BLaER1 treated with 17β-estradiol and CSF1 and Interleukin-3, amounts not matched to agents 10 nM and 100 nM (cell line): ENCODE data around the gene STRN3.
"Not testable (repeated sequence)": the region's sequence is repeated elsewhere in the genome, so short reads cannot be mapped to it uniquely, and the experiment has no call there.

ENCODE experiments used
- H3K27ac ChIP-seq, 11 experiments: shearing (Covaris generic); formaldehyde crosslinking; 2 replicates each; pipeline ENCODE4 v1.8.1; 2022
- H3K27me3 ChIP-seq, 11 experiments: shearing (Covaris generic); formaldehyde crosslinking; 2 replicates each; pipeline ENCODE4 v1.8.1; 2022
- H3K36me3 ChIP-seq, 11 experiments: shearing (Covaris generic); formaldehyde crosslinking; 2 replicates each; pipeline ENCODE4 v1.8.1; 2022
- H3K4me1 ChIP-seq, 10 experiments: shearing (Covaris generic); formaldehyde crosslinking; 2 replicates each; pipeline ENCODE4 v1.8.1; 2022
- H3K4me2 ChIP-seq, 11 experiments: shearing (Covaris generic); formaldehyde crosslinking; 2 replicates each; pipeline ENCODE4 v1.8.1; 2022
- H3K4me3 ChIP-seq, 10 experiments: shearing (Covaris generic); formaldehyde crosslinking; 2 replicates each; pipeline ENCODE4 v1.8.1; 2022
- H3K9ac ChIP-seq, 11 experiments: shearing (Covaris generic); formaldehyde crosslinking; 2 replicates each; pipeline ENCODE4 v1.8.1; 2022
- H3K9me3 ChIP-seq, 11 experiments: shearing (Covaris generic); formaldehyde crosslinking; replicated peaks in 1 of 11; 2 replicates each; pipeline ENCODE4 v1.8.1; 2022
- H4K20me1 ChIP-seq, 11 experiments: shearing (Covaris generic); formaldehyde crosslinking; 2 replicates each; pipeline ENCODE4 v1.8.1; 2022
- Cebpa-rat ChIP-seq, 11 experiments: shearing (Covaris generic); IDR thresholded peaks; 2 replicates each; pipeline ENCODE4 v1.8.1; 2022

Gene STRN3

DNA sequence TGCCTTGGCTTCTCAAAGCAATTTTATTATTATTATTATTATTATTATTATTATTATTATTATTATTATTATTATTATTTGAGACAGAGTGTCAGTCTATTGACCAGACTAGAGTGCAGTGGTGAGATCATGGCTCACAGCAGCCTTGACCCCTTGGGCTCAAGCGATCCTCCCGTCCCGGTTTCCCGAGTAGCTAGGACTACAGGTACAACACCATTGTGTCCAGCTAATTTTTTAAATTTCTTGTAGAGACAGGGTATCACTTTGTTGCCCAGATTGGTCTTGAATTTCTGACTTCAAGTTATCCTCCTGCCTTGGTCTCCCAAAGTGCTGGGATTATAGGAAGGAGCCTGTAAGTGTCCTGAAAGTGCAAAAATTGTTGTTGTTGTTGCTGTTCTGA lies 12.3 kb downstream of the STRN3 start:
- H3K4me2 ChIP-seq: no peak overlapping the region
- H3K4me3 ChIP-seq: no peak overlapping the region
- no peaks in the 10 kb centered on the region for H3K4me1 ChIP-seq
- no peaks in the 10 kb centered on the region for H3K27me3 ChIP-seq
- TF ChIP-seq Cebpa-rat (IDR thresholded peaks at IDR 0.05): no peak
- no peak overlapping the region for H3K27ac ChIP-seq
- H3K9ac ChIP-seq: no peak overlapping the region
- 0 out of 22 replicates have a peak, but pooled peaks cover 0 to 5% (median 0%) of the 10 kb centered on the region in 11 experiments for H3K9me3 ChIP-seq
- H3K36me3 ChIP-seq: peaks cover 31 to 57% (median 46%) of the 10 kb centered on the region in 11 experiments
- peaks cover 73 to 98% (median 84%) of the 10 kb centered on the region in 11 experiments; a peak in 21 of 22 replicates for H4K20me1 ChIP-seq

DNA sequence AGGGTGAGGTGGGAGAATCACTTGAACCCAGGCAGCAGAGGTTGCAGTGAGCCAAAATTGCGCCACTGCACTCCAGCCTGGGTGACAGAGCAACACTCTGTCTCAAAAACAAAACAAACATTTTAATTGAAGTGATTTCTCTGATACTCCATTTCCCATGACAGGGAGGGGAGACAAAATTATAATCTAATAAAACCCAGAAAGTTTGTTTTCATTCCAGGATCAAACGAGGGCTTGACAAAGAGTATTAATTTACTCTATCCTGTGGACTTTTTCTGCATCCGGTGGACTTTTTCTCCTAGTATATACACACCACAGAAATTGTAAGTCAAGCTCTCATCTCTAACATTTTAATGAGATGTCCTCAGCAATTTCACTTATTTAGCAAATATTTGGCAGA lies 15.2 kb downstream of the STRN3 start:
- peaks cover 48 to 98% (median 76%) of the 10 kb centered on the region in 11 experiments; a peak in 21 of 22 replicates for H4K20me1 ChIP-seq
- peaks cover 36 to 67% (median 54%) of the 10 kb centered on the region in 11 experiments for H3K36me3 ChIP-seq

DNA sequence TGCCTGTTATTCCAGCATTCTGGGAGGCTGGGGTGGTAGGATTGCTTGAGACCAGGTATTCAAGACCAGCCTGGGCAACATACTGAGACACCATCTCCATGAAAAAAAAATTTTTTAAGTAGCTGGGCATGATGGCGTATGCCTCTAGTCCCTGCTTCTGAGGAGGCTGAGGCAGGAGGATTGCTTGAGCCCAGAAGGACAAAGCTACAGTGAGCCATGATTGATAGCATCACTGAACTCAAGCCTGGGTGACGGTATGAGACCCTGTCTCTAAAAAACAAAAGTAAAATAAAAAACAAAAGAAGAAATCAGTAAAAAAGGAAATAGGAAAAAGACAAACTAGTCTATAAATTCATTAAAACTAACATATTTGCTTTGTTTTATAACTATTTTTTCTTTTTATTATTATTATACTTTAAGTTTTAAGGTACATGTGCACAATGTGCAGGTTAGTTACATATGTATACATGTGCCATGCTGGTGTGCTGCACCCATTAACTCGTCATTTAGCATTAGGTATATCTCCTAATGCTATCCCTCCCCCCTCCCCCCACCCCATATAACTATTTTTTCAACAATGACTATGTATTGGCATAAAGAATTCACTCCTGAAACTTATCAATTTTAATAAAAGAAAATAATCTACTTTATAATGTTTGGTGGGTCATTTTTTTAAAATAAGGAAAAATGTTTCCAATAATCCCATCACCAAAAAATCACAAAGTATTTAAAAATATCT lies 16.2 kb downstream of the STRN3 start:
- Histone ChIP-seq H3K4me1 (no peaks in the 10 kb centered on the region), H3K4me3 (no peak overlapping the region), H3K27me3 (no peaks in the 10 kb centered on the region), H3K9ac (no peak overlapping the region), H4K20me1 (peaks cover 38 to 98% (median 72%) of the 10 kb centered on the region in 11 experiments; a peak in 21 of 22 replicates), H3K27ac (no peak overlapping the region), H3K36me3 (peaks cover 46 to 76% (median 63%) of the 10 kb centered on the region in 11 experiments), H3K9me3 (0 out of 22 replicates have a peak, but pooled peaks cover 0 to 5% (median 0%) of the 10 kb centered on the region in 11 experiments), H3K4me2 (no peak overlapping the region)
- no peak for TF ChIP-seq Cebpa-rat (IDR thresholded peaks at IDR 0.05)

More for the DNA sequence above, 15.2 kb downstream of the STRN3 start:
- no peak overlapping the region for H3K4me3 ChIP-seq
- H3K9ac ChIP-seq: no peak overlapping the region
- no peaks in the 10 kb centered on the region for H3K4me1 ChIP-seq
- no peak overlapping the region for H3K4me2 ChIP-seq
- no peak overlapping the region for H3K27ac ChIP-seq
- H3K27me3 ChIP-seq: no peaks in the 10 kb centered on the region
- TF ChIP-seq Cebpa-rat (IDR thresholded peaks at IDR 0.05): no peak
- H3K9me3 ChIP-seq: 0 out of 22 replicates have a peak, but pooled peaks cover 0 to 5% (median 0%) of the 10 kb centered on the region in 11 experiments

DNA sequence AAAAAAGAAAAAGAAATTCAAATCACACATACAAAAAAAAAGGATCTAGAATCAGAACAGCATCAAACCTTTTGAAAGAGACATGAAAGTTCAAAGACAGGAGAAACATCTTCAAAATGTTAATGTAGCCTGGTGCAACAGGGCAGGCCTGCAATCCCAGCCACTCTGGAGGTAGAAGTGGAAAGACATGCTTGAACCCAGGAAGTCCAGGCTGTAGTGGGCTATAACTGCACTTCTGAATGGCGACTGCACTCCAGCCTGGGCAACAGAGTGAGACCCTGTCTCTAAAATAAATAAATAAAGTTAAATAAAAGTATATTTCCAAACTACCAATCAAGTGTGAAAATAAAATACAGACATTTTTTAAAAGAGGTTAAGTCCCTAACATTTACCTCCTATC lies 19.5 kb downstream of the STRN3 start:
- Histone ChIP-seq H3K4me1 (no peaks in the 10 kb centered on the region), H3K27me3 (no peaks in the 10 kb centered on the region), H3K27ac (no peak overlapping the region), H3K4me3 (no peak overlapping the region), H4K20me1 (peaks cover 17 to 93% (median 58%) of the 10 kb centered on the region in 11 experiments; a peak in 21 of 22 replicates), H3K4me2 (no peak overlapping the region), H3K36me3 (peaks cover 53 to 87% (median 68%) of the 10 kb centered on the region in 11 experiments), H3K9me3 (peaks cover 0 to 22% (median 12%) of the 10 kb centered on the region in 11 experiments; a peak in 18 of 22 replicates), H3K9ac (no peak overlapping the region)
- TF ChIP-seq Cebpa-rat (IDR thresholded peaks at IDR 0.05): no peak

DNA sequence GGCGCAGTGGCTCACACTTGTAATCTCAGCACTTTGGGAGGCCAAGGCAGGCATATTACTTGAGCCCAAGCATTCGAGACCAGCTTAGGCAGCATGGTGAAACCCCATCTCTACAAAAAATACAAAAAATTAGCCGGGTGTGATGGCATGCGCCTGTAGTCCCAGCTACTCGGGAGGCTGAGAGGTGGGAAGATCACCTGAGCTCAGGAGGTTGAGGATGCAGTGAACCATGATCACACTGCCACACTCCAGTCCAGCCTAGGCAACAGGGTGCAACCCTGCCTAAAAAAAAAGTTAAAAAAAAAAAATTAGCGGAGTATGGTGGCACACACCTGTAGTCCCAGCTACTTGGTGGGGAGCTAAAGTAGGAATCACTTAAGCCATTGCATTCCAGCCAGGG lies 22.2 kb downstream of the STRN3 start:
- peaks cover 77 to 100% (median 92%) of the 10 kb centered on the region in 11 experiments for H3K36me3 ChIP-seq

DNA sequence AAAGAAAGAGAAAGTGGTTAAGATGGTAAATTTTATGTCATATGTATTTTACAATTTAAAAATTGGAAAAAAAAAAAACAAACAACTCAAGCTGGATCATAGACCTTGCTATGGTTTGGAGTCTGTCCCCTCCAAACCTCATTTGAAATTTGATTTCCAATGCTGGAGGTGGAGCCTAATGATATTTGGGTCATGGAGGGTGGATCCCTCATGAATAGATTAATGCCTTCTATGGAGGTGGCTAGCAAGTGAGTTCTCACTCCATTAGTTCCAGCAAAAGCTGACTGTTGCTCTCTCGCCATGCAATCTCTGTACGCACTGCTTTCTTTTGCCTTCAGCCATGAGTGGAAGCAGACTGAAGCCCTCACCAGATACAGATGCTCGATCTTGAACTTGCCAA lies 22.9 kb downstream of the STRN3 start:
- Histone ChIP-seq H3K9ac (no peak overlapping the region), H3K9me3 (peaks cover 33 to 57% (median 47%) of the 10 kb centered on the region in 11 experiments), H3K4me3 (no peak overlapping the region), H3K4me1 (no peaks in the 10 kb centered on the region), H3K36me3 (peaks cover 83 to 100% (median 93%) of the 10 kb centered on the region in 11 experiments), H3K4me2 (no peak overlapping the region), H4K20me1 (peaks cover 3 to 81% (median 38%) of the 10 kb centered on the region in 11 experiments; a peak in 17 of 22 replicates), H3K27me3 (no peaks in the 10 kb centered on the region), H3K27ac (no peak overlapping the region)
- TF ChIP-seq Cebpa-rat (IDR thresholded peaks at IDR 0.05): no peak

More for the DNA sequence above, 22.2 kb downstream of the STRN3 start:
- not testable (repeated sequence) for H3K4me3 ChIP-seq, H3K27ac ChIP-seq, H3K9ac ChIP-seq, H3K27me3 ChIP-seq, H3K4me2 ChIP-seq, H3K4me1 ChIP-seq
- Histone ChIP-seq H4K20me1 (peaks cover 3 to 81% (median 41%) of the 10 kb centered on the region in 11 experiments; a peak in 18 of 22 replicates), H3K9me3 (peaks cover 26 to 49% (median 39%) of the 10 kb centered on the region in 11 experiments)

DNA sequence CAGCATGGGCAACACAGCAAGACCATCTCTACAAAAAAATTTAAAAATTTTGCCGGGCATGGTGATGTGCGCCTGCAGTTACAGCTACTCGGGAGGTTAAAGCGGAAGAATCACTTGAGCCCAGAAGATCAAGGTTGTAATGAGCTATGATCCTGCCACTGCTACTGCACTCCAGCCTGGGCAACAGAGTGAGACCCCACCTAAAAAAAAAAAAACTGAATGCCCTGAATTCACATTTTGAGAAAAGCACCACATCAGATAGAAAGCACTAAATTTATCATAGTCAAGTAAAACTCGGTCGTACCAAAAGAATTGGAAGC lies 24.9 kb downstream of the STRN3 start:
- Histone ChIP-seq H3K36me3 (peaks cover 71 to 96% (median 93%) of the 10 kb centered on the region in 11 experiments), H3K27me3 (no peaks in the 10 kb centered on the region), H3K9ac (no peak overlapping the region), H3K4me1 (peaks cover 0 to 2% (median 0%) of the 10 kb centered on the region in 10 experiments; a peak in 4 of 20 replicates), H3K27ac (no peak overlapping the region), H4K20me1 (peaks cover 3 to 81% (median 37%) of the 10 kb centered on the region in 11 experiments; a peak in 19 of 22 replicates), H3K4me2 (no peak overlapping the region), H3K9me3 (peaks cover 39 to 71% (median 60%) of the 10 kb centered on the region in 11 experiments), H3K4me3 (no peak overlapping the region)
- no peak for TF ChIP-seq Cebpa-rat (IDR thresholded peaks at IDR 0.05)

DNA sequence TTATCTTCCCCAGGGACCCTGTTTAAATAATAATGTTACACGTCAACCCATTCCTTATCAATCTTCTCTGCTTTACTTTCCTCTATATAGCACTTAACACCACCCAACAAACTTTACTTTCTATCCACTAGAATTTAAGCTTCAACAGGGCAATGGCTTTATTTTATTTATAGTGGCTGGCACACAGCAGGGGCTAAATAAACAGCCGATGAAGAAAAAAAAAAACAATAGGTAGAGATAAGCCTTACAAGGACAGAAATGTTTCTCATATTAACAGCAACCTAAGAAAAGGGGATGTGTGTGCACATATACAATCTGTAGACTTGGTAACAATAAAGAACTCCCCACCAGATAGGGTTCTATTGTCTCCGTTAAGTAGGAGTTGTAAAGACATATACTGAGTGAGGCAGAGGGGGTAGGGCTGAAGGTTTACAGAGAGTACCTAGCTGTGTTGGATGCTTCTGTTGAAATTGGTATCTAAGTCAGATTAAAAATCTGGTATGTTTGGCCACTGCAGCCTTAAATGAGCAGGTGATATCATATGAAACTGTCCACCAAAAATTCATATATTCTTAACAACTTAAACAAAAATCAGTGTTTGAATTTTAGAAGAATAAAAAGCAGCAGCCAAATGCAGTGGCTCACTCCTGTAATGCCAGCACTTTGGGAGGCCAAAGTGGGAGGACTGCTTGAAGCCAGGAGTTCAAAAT lies 25.4 kb downstream of the STRN3 start:
- Histone ChIP-seq H3K27ac (no peak overlapping the region), H3K4me3 (no peak overlapping the region), H3K36me3 (peaks cover 66 to 91% (median 88%) of the 10 kb centered on the region in 11 experiments)

More for the DNA sequence above, 25.4 kb downstream of the STRN3 start:
- Histone ChIP-seq H3K27me3 (no peaks in the 10 kb centered on the region), H3K4me2 (no peak overlapping the region), H3K4me1 (peaks cover 2 to 7% (median 4%) of the 10 kb centered on the region in 10 experiments; a peak in 14 of 20 replicates), H4K20me1 (peaks cover 4 to 81% (median 37%) of the 10 kb centered on the region in 11 experiments; a peak in 20 of 22 replicates), H3K9me3 (peaks cover 39 to 71% (median 60%) of the 10 kb centered on the region in 11 experiments), H3K9ac (no peak overlapping the region)
- TF ChIP-seq Cebpa-rat (IDR thresholded peaks at IDR 0.05): no peak
